DOHH2 (cell line): Measurements from ENCODE around the gene NKD1.

Experiments
- EZH2phosphoT487 ChIP-seq: fragments of 200-600 bp; sonication (generic); IDR thresholded peaks from 2 replicates; pipeline ENCODE4 v1.6.1; 2017; ENCODE audit warnings: borderline replicate concordance, mild to moderate bottlenecking, antibody characterized with exemption, low read length, moderate library complexity, mixed read lengths
- TF ChIP-seq, protein P1 (sequence below): fragments of 200-600 bp; sonication (generic); IDR thresholded peaks from one replicate; pipeline ENCODE4 v1.5.1; 2014; ENCODE audit warnings: antibody characterized with exemption, mild to moderate bottlenecking, low read depth, low read length; ENCODE audit not compliant: poor library complexity, severe bottlenecking

GRCh38 chr16:50573947-50574744 lies 25.9 kb downstream of the NKD1 start:
- TF ChIP-seq, protein P1, sequence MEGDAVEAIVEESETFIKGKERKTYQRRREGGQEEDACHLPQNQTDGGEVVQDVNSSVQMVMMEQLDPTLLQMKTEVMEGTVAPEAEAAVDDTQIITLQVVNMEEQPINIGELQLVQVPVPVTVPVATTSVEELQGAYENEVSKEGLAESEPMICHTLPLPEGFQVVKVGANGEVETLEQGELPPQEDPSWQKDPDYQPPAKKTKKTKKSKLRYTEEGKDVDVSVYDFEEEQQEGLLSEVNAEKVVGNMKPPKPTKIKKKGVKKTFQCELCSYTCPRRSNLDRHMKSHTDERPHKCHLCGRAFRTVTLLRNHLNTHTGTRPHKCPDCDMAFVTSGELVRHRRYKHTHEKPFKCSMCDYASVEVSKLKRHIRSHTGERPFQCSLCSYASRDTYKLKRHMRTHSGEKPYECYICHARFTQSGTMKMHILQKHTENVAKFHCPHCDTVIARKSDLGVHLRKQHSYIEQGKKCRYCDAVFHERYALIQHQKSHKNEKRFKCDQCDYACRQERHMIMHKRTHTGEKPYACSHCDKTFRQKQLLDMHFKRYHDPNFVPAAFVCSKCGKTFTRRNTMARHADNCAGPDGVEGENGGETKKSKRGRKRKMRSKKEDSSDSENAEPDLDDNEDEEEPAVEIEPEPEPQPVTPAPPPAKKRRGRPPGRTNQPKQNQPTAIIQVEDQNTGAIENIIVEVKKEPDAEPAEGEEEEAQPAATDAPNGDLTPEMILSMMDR: no peak
- no peak for TF ChIP-seq EZH2phosphoT487
